ENCODE data around the gene CCDC69.
"Not testable (repeated sequence)": the region's sequence is repeated elsewhere in the genome, so short reads cannot be mapped to it uniquely, and the experiment has no call there.

Gene CCDC69

GRCh38 chr5:151248651-151249050 is 24.8 kb upstream of the CCDC69 start:
- no peak for TF ChIP-seq CTCF (IDR thresholded peaks at IDR 0.05; ENCODE audit: low read depth, low read length, missing control alignments)
- no peak overlapping the region for H3K4me3 ChIP-seq (replicated peaks; ENCODE audit: low read depth, low read length)
- DNase-seq (ENCODE audit: extremely low read depth, low read depth): no peak

DNA sequence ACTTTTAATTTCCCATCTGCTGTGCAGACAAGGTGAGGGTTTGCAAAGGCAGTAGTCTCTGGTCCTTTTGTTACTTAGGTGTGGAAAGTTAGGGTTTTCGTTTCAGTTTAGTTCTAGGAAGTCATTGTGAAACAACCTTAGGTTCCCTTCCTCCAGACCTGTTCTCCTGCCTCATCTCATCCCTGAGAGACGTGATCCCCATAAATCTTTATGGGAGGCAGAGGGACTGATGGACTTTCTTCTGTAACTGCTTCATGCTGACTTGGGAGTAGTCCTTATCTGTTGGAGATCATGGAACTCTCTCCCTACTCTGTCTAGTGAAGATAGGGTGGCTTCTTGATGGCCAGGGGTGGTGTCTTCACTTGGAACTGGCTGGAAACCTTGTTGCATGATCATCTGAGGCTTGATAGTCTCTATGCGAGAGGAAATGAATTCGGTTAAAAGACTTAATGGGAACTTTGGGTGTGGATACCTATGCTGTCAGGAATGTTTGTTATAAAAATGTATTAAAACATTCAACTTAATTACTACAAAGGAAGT is 21.9 kb upstream of the CCDC69 start:
- TF ChIP-seq CTCF (IDR thresholded peaks at IDR 0.05; ENCODE audit: low read depth, low read length, missing control alignments): no peak
- no peak overlapping the region for H3K4me3 ChIP-seq (replicated peaks; ENCODE audit: low read depth, low read length)
- no peak for DNase-seq (ENCODE audit: extremely low read depth, low read depth)

- no peak for TF ChIP-seq CTCF (IDR thresholded peaks at IDR 0.05; ENCODE audit: low read depth, low read length, missing control alignments)
- no peak for DNase-seq (ENCODE audit: extremely low read depth, low read depth)
Observed at GRCh38 chr5:151244206-151244605, 20.3 kb upstream of the CCDC69 start.

GRCh38 chr5:151243564-151243963 is 19.7 kb upstream of the CCDC69 start:
- no peak for TF ChIP-seq CTCF (IDR thresholded peaks at IDR 0.05; ENCODE audit: low read depth, low read length, missing control alignments)
- no peak for DNase-seq (ENCODE audit: extremely low read depth, low read depth)
- H3K4me3 ChIP-seq (replicated peaks; ENCODE audit: low read depth, low read length): no peak overlapping the region

More at GRCh38 chr5:151244206-151244605, 20.3 kb upstream of the CCDC69 start:
- no peak overlapping the region for H3K4me3 ChIP-seq (replicated peaks; ENCODE audit: low read depth, low read length)

GRCh38 chr5:151243127-151243526 is 19.2 kb upstream of the CCDC69 start:
- TF ChIP-seq CTCF (IDR thresholded peaks at IDR 0.05; ENCODE audit: low read depth, low read length, missing control alignments): no peak
- no peak for DNase-seq (ENCODE audit: extremely low read depth, low read depth)
- H3K4me3 ChIP-seq (replicated peaks; ENCODE audit: low read depth, low read length): no peak overlapping the region

DNA sequence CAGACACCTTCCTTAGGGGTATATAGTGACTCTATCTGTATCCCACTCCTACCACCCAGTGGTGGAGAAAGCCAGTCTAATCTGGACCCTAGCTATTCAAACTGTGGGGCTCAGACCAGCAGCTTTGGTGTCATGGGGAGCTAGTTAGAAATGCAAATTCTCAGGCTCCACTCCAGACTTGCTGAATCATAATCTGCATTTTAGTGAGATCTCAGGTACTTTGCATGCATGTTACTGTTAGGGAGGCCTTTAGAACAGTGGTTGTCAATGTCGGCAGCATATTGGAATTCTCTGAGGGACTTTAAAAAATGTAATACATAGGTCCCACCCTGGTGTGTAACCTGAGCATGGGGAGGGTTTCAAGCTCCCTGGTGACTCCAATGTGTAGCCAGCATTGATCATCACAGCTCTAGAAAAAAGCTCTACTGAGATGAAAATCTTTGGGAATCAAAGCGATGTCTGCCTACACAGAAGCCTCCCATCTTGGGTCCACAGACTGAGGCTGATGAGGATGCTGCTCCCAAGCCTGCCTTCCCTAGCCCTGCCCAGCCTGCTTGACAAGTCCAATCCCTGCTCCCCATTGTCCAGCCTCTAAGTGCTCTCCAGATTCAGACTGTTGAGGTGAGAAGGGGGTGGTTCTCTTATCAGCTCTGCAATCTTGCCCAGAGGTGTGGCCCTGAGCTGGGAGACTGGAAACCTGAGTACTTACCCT is 17.2 kb upstream of the CCDC69 start:
- no peak for TF ChIP-seq CTCF (IDR thresholded peaks at IDR 0.05; ENCODE audit: low read depth, low read length, missing control alignments)
- no peak for DNase-seq (ENCODE audit: extremely low read depth, low read depth)
- H3K4me3 ChIP-seq (replicated peaks; ENCODE audit: low read depth, low read length): no peak overlapping the region

DNA sequence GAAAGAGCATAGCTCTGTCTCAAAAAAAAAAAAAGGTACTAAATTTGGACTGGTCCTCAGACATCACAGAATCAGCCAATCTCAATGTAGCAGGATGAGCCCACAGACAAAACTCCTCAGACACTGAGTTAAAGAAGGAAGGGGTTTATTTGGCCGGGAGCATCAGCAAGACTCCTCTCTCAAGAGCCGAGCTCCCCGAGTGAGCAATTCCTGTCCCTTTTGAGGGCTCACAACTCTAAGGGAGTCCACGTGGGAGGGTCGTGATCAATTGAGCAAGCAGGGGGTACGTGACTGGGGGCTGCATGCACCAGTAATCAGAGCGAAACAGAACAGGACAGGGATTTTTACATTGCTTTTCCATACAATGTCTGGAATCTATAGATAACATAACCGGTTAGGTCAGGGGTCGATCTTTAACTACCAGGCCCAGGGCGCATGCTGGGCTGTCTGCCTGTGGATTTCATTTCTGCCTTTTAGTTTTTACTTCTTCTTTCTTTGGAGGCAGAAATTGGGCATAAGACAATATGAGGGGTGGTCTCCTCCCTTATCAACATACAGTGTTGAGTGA is 16.5 kb upstream of the CCDC69 start:
- H3K4me3 ChIP-seq (replicated peaks; ENCODE audit: low read depth, low read length); DNase-seq (ENCODE audit: extremely low read depth, low read depth): not testable (repeated sequence)

Data from HFF-Myc (cell line).